Gastroesophageal sphincter (tissue), 2 donors: ENCODE measurements around the gene EPS8L1.

Experiments
- EP300 ChIP-seq: sonication (generic); formaldehyde crosslinking; IDR thresholded peaks from one replicate; pipeline ENCODE4 v1.6.1; 2017; ENCODE audit warnings: antibody characterized with exemption, mild to moderate bottlenecking
- POLR2AphosphoS5 ChIP-seq: sonication (generic); formaldehyde crosslinking; IDR thresholded peaks from one replicate; pipeline ENCODE4 v1.6.1; 2017; ENCODE audit warnings: antibody characterized with exemption

DNA sequence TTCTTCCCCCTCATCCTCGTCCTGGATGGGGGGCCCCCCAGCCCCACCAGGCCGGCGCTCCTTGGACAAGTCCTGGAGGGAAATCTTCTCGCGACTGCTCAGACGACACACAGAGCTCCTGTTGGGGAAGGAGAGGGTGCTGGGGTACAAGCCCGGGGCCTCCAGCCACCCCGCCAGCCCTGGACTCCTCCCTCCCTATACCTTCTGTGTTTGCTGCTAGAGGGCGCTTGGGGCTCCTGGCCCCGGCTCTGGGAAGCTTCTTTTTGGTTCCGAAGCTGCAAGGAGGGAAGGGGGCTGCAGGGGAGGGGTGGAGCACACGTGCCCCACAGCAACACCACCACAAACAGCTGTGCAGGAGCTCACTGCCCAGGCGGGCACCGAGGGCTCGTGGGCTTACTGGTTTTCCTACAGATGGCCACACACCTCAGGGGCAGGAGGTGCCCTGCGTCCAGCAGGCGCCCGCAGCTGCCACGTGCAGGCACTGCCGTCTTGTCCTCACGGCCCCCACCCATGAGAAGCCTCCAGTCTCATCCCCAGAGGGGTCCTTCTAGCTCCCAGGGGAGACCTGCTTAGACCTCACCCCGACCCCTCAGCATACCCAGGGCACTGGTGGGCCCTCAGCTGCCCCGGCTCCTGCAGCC lies 20.5 kb downstream of the EPS8L1 start:
- TF ChIP-seq POLR2AphosphoS5 = no peak
- TF ChIP-seq EP300 = no peak
